Caco-2 (cell line): ENCODE results near the gene SNX19. TPM values are rescaled to one million over a fixed set of nuclear protein-coding genes. Genes with fewer than 3 reads are reported as not detected.

Source experiments
- BruUV-seq: library from RNA; stranded (reverse); fragments of 400-500 nt; replicated peaks from 2 replicates; lab custom pipeline; 2021; lab: Mats Ljungman, UMichigan
- CTCF ChIA-PET: fragments of 300-600 bp; sonication (Branson Sonifier 250); formaldehyde crosslinking; loops from one replicate; lab custom pipeline; 2022; ENCODE audit warnings: antibody characterized with exemption; lab: Charles Lee
- POLR2A ChIA-PET: fragments of 300-600 bp; sonication (Branson Sonifier 250); formaldehyde crosslinking; loops from one replicate; lab custom pipeline; 2022; ENCODE audit warnings: antibody characterized with exemption; lab: Charles Lee
- DNase-seq, 2 experiments: peaks; one replicate each; pipeline versions ENCODE4 v3.0.0 to v3.0.0-alpha.2; 2020 to 2022
- H3K27me3 ChIP-seq: replicated peaks from 2 replicates; pipeline ENCODE4 v1.6.0; 2011; ENCODE audit warnings: low read length; ENCODE audit not compliant: control insufficient read depth, insufficient read depth
- H3K36me3 ChIP-seq: 2 replicates; pipeline ENCODE4 v1.5.1; 2011; ENCODE audit warnings: low read length; ENCODE audit not compliant: control insufficient read depth, insufficient read depth
- H3K4me1 ChIP-seq: fragments of 250-450 bp; sonication (Bioruptor Pico); 2 replicates; pipeline ENCODE4 v1.5.1; 2020; ENCODE audit warnings: mild to moderate bottlenecking
- H3K4me3 ChIP-seq: 2 replicates; pipeline ENCODE4 v1.5.1; 2011; ENCODE audit warnings: low read depth, mild to moderate bottlenecking, control low read depth, low read length
- H3K9me3 ChIP-seq: fragments of 250-450 bp; sonication (Bioruptor Pico); 2 replicates; pipeline ENCODE4 v1.5.1; 2020; ENCODE audit warnings: mild to moderate bottlenecking, moderate library complexity
- H3K27ac Mint-ChIP-seq: one replicate; pipeline ENCODE4 v1.8.0; 2022; ENCODE audit warnings: mixed read lengths; ENCODE audit not compliant: unreplicated experiment
- H3K27me3 Mint-ChIP-seq: one replicate; pipeline ENCODE4 v1.8.0; 2022; ENCODE audit warnings: mixed read lengths; ENCODE audit not compliant: insufficient read depth, unreplicated experiment
- H3K36me3 Mint-ChIP-seq: one replicate; pipeline ENCODE4 v1.8.0; 2022; ENCODE audit warnings: mild to moderate bottlenecking, mixed read lengths; ENCODE audit not compliant: insufficient read depth, unreplicated experiment
- H3K4me1 Mint-ChIP-seq: one replicate; pipeline ENCODE4 v1.8.0; 2022; ENCODE audit warnings: low read depth, mixed read lengths; ENCODE audit not compliant: unreplicated experiment
- H3K4me3 Mint-ChIP-seq: one replicate; pipeline ENCODE4 v1.8.0; 2022; ENCODE audit warnings: mild to moderate bottlenecking, moderate library complexity, mixed read lengths; ENCODE audit not compliant: unreplicated experiment
- H3K9me3 Mint-ChIP-seq: one replicate; pipeline ENCODE4 v1.8.0; 2022; ENCODE audit warnings: mixed read lengths; ENCODE audit not compliant: unreplicated experiment
- CTCF ChIP-seq, 2 experiments: fragments of 200-600 bp in 1 of 2; IDR thresholded peaks; 1 replicate in 1 of 2; 2 replicates in 1 of 2; pipeline versions ENCODE4 v1.5.1 to v1.8.0; 2011 to 2022; ENCODE audit warnings: antibody characterized with exemption in 1 of 2, control low read depth in 1 of 2, inconsistent platforms in 1 of 2, low read depth in 1 of 2, low read length in 1 of 2, mild to moderate bottlenecking in 1 of 2, moderate library complexity in 1 of 2; ENCODE audit not compliant: insufficient read depth in 1 of 2, severe bottlenecking in 1 of 2, unreplicated experiment in 1 of 2
- intact Hi-C: fragments of 100-400 bp; cut with micrococcal nuclease; formaldehyde crosslinking; loops from one replicate; pipeline ENCODE4 v1.10.0; 2022; ENCODE audit not compliant: unreplicated experiment
- total RNA-seq: library from RNA; stranded (reverse); gene quantifications from 2 replicates; pipeline ENCODE4 v1.2.3, GENCODE V29; 2022

Gene SNX19
- total RNA-seq, 1 experiment from 2014 or later: 82.4 TPM

DNA sequence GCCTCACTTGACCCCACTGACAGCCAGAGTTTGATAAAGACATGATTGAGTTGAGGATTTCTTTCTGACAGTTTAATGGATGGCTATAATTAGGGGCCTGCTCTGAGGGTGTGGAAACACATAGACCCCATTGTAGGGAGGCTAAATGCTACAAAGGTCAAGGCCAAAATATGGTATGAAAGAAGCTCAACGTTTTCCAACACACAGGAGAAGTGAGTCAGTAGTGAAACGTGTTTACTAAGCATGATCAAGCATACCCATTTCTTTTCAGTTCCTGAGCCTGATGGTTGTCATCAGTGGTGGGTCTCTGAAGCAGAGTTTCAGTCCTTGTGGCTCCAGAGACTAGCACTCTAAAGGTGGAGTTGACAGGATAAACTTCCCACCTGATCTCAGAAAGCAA, 69.7 kb downstream of the SNX19 start:
- intact Hi-C loops: no loop called here
- H3K27me3 ChIP-seq: no peaks in the 10 kb centered on the region
- no peaks in the 10 kb centered on the region for H3K4me1 Mint-ChIP-seq
- BruUV-seq: no TSS peak
- no peaks in the 10 kb centered on the region for H3K36me3 Mint-ChIP-seq
- H3K36me3 ChIP-seq: no peaks in the 10 kb centered on the region
- H3K27me3 Mint-ChIP-seq: peaks cover 18% of the 10 kb centered on the region
- H3K4me3 Mint-ChIP-seq: no peak overlapping the region
- no peak for DNase-seq
- TF ChIP-seq CTCF (IDR thresholded peaks at IDR 0.05; ENCODE audit: insufficient read depth in 1 of 2, low read depth in 1 of 2, low read length in 1 of 2, severe bottlenecking in 1 of 2, unreplicated experiment in 1 of 2): no peak
- POLR2A ChIA-PET: no interaction called here
- no peaks in the 10 kb centered on the region for H3K9me3 ChIP-seq
- peaks cover 7% of the 10 kb centered on the region for H3K9me3 Mint-ChIP-seq
- no peak overlapping the region for H3K4me3 ChIP-seq
- no peak overlapping the region for H3K27ac Mint-ChIP-seq
- H3K4me1 ChIP-seq: no peaks in the 10 kb centered on the region
- CTCF ChIA-PET: no interaction called here

GRCh38 chr11:130842001-130842400, 74.3 kb downstream of the SNX19 start:
- POLR2A ChIA-PET: no interaction called here
- no peak overlapping the region for H3K27ac Mint-ChIP-seq
- H3K4me1 ChIP-seq: no peaks in the 10 kb centered on the region

GRCh38 chr11:130840679-130841078, 75.6 kb downstream of the SNX19 start:
- Histone ChIP-seq H3K4me3 (no peak overlapping the region), H3K27me3 (peaks cover 1% of the 10 kb centered on the region; the same call in 1 of the 2 replicates), H3K9me3 (peaks cover 7% of the 10 kb centered on the region), H3K36me3 (no peaks in the 10 kb centered on the region), H3K4me1 (no peaks in the 10 kb centered on the region)
- H3K9me3 Mint-ChIP-seq: peaks cover 11% of the 10 kb centered on the region
- intact Hi-C loops: no loop called here
- H3K27me3 Mint-ChIP-seq: peaks cover 31% of the 10 kb centered on the region
- CTCF ChIA-PET: no interaction called here
- DNase-seq: no peak
- no TSS peak for BruUV-seq
- H3K4me1 Mint-ChIP-seq: no peaks in the 10 kb centered on the region
- H3K36me3 Mint-ChIP-seq: no peaks in the 10 kb centered on the region
- POLR2A ChIA-PET: no interaction called here
- H3K4me3 Mint-ChIP-seq: no peak overlapping the region
- H3K27ac Mint-ChIP-seq: no peak overlapping the region
- no peak for TF ChIP-seq CTCF (IDR thresholded peaks at IDR 0.05; ENCODE audit: insufficient read depth in 1 of 2, low read depth in 1 of 2, low read length in 1 of 2, severe bottlenecking in 1 of 2, unreplicated experiment in 1 of 2)

More at GRCh38 chr11:130842001-130842400, 74.3 kb downstream of the SNX19 start:
- Histone ChIP-seq H3K4me3 (no peak overlapping the region), H3K27me3 (peaks cover 1% of the 10 kb centered on the region; the same call in 1 of the 2 replicates), H3K9me3 (peaks cover 3% of the 10 kb centered on the region), H3K36me3 (no peaks in the 10 kb centered on the region)
- CTCF ChIA-PET: interaction anchor here (0.8 kb wide), 1 partner anchor 411 kb away, joined by 4 read pairs; no protein-coding TSS in a partner anchor
- BruUV-seq: no TSS peak
- TF ChIP-seq CTCF (IDR thresholded peaks at IDR 0.05; ENCODE audit: insufficient read depth in 1 of 2, low read depth in 1 of 2, low read length in 1 of 2, severe bottlenecking in 1 of 2, unreplicated experiment in 1 of 2): no peak
- Mint-ChIP-seq H3K4me1 (no peaks in the 10 kb centered on the region), H3K27me3 (peaks cover 23% of the 10 kb centered on the region), H3K4me3 (no peak overlapping the region), H3K36me3 (no peaks in the 10 kb centered on the region), H3K9me3 (peaks cover 6% of the 10 kb centered on the region)
- intact Hi-C loops: no loop called here
- no peak for DNase-seq
